Measurements from ENCODE around the gene SLC38A1.

Gene SLC38A1

DNA sequence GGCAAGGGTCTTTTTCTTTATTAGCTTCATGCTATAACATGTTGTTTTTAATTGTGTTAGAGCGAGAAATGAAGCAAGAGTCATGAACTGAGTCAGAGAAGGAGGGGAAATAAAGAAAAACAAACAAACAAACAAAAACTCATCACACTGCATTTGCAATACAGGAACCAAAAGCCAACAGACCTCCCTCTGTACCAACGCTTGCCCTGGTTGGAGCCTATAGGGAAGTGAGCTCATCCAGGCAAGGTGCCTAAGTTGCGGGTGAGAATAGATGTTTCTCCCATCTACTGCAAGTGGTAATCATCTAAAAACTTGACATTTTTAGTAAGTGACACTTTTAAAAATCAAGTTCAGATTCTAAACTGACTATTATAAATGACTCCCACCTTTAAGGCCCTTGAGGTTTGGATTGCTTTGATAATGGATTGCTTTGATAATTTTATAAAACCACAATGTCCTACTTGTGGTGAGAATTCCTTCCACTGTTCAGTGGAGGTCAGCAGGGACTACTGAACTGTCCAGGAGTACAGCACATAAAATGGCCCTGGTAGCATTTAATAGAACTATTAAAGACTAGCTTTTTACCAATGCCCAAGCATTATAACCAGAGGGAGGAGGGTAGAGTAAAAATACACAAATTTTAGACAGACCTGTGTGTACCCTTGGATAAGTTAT lies 31.3 kb downstream of the SLC38A1 start:
- no peak overlapping the region for H3K9ac ChIP-seq
- H3K4me2 ChIP-seq = no peak overlapping the region
- H4K20me1 ChIP-seq = peaks cover 99% of the 10 kb centered on the region
- peaks cover 48% of the 10 kb centered on the region for H3K4me1 ChIP-seq
- H3K4me3 ChIP-seq = no peak overlapping the region
- H3K36me3 ChIP-seq = peaks cover 94% of the 10 kb centered on the region
- H3K27me3 ChIP-seq = no peaks in the 10 kb centered on the region
- TF ChIP-seq Cebpa-rat (IDR thresholded peaks at IDR 0.05) = no peak
- H3K27ac ChIP-seq = no peak overlapping the region
- H3K9me3 ChIP-seq = peaks cover 11% of the 10 kb centered on the region; the same call in 1 of the 2 replicates

DNA sequence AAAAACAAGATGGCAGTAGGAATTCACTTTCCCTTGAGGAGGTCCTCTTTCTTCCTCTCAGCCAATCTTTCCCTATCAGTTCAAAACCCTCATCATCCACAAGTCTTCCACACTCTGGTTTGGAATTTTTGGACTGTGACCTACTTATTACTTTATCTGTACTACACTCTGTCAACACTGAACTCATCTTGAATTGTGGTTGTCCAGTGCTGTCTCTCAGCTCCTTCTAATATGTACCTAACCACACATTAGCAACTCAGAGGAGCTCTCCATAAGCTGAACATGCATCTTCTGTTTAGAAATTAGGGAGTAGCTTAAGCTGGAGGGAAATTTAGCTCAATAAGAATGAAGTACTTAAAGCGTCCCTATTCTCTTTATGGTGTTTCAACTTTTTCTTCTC lies 34.8 kb downstream of the SLC38A1 start:
- H3K4me2 ChIP-seq = peak overlapping the region; percentile 72
- H4K20me1 ChIP-seq = peaks cover 99% of the 10 kb centered on the region
- no peak overlapping the region for H3K4me3 ChIP-seq
- H3K9ac ChIP-seq = no peak overlapping the region
- peaks cover 94% of the 10 kb centered on the region for H3K36me3 ChIP-seq
- H3K27ac ChIP-seq = peak overlapping the region; percentile 25; the same call in 1 of the 2 replicates
- peaks cover 50% of the 10 kb centered on the region for H3K4me1 ChIP-seq
- no peaks in the 10 kb centered on the region for H3K27me3 ChIP-seq
- H3K9me3 ChIP-seq = no peaks in the 10 kb centered on the region
- TF ChIP-seq Cebpa-rat (IDR thresholded peaks at IDR 0.05) = no peak

DNA sequence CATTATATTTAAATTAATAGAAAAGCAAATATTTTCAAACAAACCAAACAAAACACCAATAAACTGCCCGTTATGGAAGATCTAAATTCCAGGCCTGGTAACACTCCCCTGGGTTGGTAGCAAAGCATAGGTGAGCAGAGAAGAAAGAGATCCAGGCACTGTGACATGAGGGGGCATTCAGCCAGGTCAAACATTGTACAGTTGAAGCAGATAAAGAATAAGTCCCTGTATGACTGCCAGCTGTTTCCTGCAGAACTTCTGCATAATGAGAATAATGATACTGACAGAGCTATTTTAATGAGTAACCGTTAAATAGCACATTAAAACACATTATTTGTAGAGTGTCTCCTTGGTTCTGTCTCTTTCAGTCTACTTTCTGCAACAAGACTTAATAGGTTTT lies 35.4 kb downstream of the SLC38A1 start:
- Histone ChIP-seq H3K4me1 (peaks cover 50% of the 10 kb centered on the region), H3K27me3 (no peaks in the 10 kb centered on the region), H3K4me3 (no peak overlapping the region), H3K27ac (peak overlapping the region; percentile 25; the same call in 1 of the 2 replicates), H4K20me1 (peaks cover 97% of the 10 kb centered on the region), H3K4me2 (peak overlapping the region; percentile 72), H3K36me3 (peaks cover 94% of the 10 kb centered on the region), H3K9ac (no peak overlapping the region), H3K9me3 (no peaks in the 10 kb centered on the region)
- TF ChIP-seq Cebpa-rat (IDR thresholded peaks at IDR 0.05) = no peak

DNA sequence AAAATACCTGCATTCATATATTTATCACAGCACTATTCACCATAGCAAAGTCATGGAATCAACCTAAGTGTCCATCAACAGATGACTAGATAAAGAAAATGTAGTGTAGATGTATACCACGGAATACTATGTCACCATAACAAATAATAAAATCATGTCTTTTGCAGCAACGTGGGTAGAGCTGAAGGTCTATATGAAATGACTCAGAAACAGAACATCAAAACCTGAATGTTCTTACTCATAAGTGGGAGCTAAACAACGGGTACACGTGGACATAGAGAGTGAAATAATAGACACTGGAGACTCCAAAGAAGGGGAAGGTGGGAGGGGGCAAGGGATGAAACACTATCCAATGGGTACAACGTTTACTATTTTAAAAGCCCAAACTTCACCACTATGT lies 37.9 kb downstream of the SLC38A1 start:
- TF ChIP-seq Cebpa-rat (IDR thresholded peaks at IDR 0.05) = no peak
- Histone ChIP-seq H3K36me3 (peaks cover 91% of the 10 kb centered on the region), H4K20me1 (peaks cover 97% of the 10 kb centered on the region)

DNA sequence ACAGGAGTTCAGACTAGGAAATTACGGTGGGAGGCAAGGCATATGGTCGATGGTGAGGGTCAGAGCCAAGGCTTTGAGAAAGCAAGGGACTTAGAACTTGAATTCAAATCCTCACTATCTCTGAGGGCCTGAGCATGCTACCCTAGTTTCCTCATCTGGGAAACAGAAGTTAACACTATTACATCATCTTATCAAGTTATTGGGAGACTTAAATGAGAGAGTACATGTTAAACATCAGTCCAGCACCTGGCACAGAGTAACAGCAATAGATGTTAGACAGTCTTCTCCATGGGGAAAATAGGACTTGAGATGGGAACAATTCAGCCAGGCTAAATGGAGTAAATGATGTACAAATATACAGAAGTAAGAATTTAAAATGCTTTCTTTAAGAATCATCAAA lies 38.5 kb downstream of the SLC38A1 start:
- Histone ChIP-seq H3K4me3 (no peak overlapping the region), H3K27me3 (no peaks in the 10 kb centered on the region), H3K9ac (no peak overlapping the region), H4K20me1 (peaks cover 97% of the 10 kb centered on the region), H3K27ac (no peak overlapping the region), H3K4me1 (peaks cover 34% of the 10 kb centered on the region), H3K4me2 (no peak overlapping the region), H3K36me3 (peaks cover 93% of the 10 kb centered on the region), H3K9me3 (no peaks in the 10 kb centered on the region)
- no peak for TF ChIP-seq Cebpa-rat (IDR thresholded peaks at IDR 0.05)

More for the DNA sequence above, 37.9 kb downstream of the SLC38A1 start:
- Histone ChIP-seq H3K9ac (no peak overlapping the region), H3K4me1 (peaks cover 41% of the 10 kb centered on the region), H3K27ac (no peak overlapping the region), H3K27me3 (no peaks in the 10 kb centered on the region), H3K9me3 (no peaks in the 10 kb centered on the region), H3K4me3 (no peak overlapping the region), H3K4me2 (no peak overlapping the region)

DNA sequence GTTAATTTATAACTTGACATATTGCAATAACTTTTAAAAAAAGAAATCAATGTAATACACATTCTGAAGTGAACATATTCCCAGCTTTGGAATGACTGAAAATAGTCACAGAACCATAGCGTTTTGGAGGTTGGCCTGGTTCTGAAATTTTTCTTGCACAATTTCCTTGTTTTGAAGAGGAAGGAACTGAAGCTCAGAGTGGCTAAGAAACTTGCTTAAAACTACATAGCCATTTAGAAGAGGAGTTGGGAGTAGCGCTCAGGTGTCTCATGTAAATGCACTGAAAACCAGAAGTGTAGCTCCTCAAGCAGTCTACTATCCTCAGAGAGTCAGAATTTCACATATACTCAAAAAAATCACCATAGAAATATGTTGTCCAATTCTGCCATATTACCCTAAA lies 41.2 kb downstream of the SLC38A1 start:
- H3K4me2 ChIP-seq = no peak overlapping the region
- no peaks in the 10 kb centered on the region for H3K27me3 ChIP-seq
- no peak overlapping the region for H3K27ac ChIP-seq
- H3K4me3 ChIP-seq = no peak overlapping the region
- TF ChIP-seq Cebpa-rat (IDR thresholded peaks at IDR 0.05) = no peak
- H3K4me1 ChIP-seq = peaks cover 16% of the 10 kb centered on the region; the same call in 1 of the 2 replicates
- H3K9me3 ChIP-seq = no peaks in the 10 kb centered on the region
- no peak overlapping the region for H3K9ac ChIP-seq
- H3K36me3 ChIP-seq = peaks cover 93% of the 10 kb centered on the region
- peaks cover 96% of the 10 kb centered on the region for H4K20me1 ChIP-seq

DNA sequence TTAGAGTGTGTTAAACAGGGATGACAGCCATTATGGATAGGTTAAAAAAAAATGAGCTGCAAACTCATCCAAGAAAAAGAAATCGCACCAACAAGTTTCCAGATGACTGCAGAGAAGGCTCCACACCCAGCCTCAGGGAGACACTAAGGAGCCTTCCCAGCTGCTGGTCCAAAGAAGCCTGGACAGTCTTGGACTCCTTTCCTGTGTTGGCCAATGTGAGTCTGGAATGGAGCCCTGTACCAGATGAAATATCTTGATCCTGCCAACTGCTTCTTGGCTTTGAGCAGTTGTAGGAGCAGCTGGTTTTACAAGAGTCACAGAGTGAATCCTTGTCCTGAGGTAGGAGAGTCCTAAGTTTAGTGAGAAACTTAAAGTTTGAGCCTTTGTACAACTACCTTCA lies 44.5 kb downstream of the SLC38A1 start:
- H3K27ac ChIP-seq = no peak overlapping the region
- H3K4me2 ChIP-seq = no peak overlapping the region
- H3K4me1 ChIP-seq = peaks cover 44% of the 10 kb centered on the region
- H3K27me3 ChIP-seq = no peaks in the 10 kb centered on the region
- H3K9ac ChIP-seq = no peak overlapping the region
- no peaks in the 10 kb centered on the region for H3K9me3 ChIP-seq
- H4K20me1 ChIP-seq = peaks cover 96% of the 10 kb centered on the region
- H3K4me3 ChIP-seq = no peak overlapping the region
- TF ChIP-seq Cebpa-rat (IDR thresholded peaks at IDR 0.05) = no peak
- H3K36me3 ChIP-seq = peaks cover 91% of the 10 kb centered on the region

DNA sequence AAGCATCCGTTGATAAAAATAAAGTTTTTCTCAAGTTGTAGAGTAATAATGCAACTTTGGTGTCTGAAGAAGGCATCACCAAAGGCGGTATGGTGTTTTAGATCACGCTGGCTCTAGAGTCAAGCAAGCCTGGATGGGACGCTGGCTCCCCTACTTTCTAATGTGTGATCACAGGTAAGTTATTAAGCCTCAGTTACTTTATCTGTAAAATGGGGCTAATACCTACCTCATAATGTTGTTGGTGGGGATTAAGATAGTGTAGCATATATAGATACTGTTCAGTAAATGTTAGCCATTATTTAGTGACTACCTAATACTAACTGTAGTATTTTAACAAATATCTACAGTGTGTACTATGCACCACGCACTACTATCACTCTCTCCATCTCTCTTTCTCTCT lies 45.8 kb downstream of the SLC38A1 start:
- Histone ChIP-seq H3K27ac (no peak overlapping the region), H3K9ac (no peak overlapping the region), H3K4me3 (no peak overlapping the region), H3K27me3 (no peaks in the 10 kb centered on the region), H3K4me1 (peaks cover 57% of the 10 kb centered on the region), H4K20me1 (peaks cover 97% of the 10 kb centered on the region), H3K4me2 (no peak overlapping the region), H3K9me3 (no peaks in the 10 kb centered on the region), H3K36me3 (peaks cover 80% of the 10 kb centered on the region)
- TF ChIP-seq Cebpa-rat (IDR thresholded peaks at IDR 0.05) = no peak

DNA sequence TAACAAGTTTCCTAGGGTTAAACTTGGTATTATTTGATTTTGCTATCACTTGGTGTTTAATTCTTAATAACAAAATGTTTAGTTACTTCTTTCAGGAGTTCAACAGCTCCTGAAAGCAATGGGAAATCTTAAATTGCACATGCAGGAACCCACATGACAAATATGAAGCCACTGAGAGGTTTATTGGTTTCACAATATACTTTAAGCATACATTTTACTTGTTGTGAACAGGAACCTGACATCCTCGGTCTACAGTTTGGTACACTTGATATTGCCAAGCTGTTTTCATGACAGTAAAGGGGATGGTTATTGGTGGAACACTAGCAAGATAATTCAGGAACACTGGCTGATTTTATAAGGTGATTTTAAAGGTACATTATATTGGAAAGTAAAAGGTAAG lies 46.2 kb downstream of the SLC38A1 start:
- peaks cover 58% of the 10 kb centered on the region for H3K4me1 ChIP-seq
- H3K9ac ChIP-seq = no peak overlapping the region
- H3K4me2 ChIP-seq = no peak overlapping the region
- peaks cover 76% of the 10 kb centered on the region for H3K36me3 ChIP-seq
- no peaks in the 10 kb centered on the region for H3K27me3 ChIP-seq
- H4K20me1 ChIP-seq = peaks cover 97% of the 10 kb centered on the region
- TF ChIP-seq Cebpa-rat (IDR thresholded peaks at IDR 0.05) = no peak
- no peak overlapping the region for H3K4me3 ChIP-seq
- no peaks in the 10 kb centered on the region for H3K9me3 ChIP-seq
- H3K27ac ChIP-seq = no peak overlapping the region

DNA sequence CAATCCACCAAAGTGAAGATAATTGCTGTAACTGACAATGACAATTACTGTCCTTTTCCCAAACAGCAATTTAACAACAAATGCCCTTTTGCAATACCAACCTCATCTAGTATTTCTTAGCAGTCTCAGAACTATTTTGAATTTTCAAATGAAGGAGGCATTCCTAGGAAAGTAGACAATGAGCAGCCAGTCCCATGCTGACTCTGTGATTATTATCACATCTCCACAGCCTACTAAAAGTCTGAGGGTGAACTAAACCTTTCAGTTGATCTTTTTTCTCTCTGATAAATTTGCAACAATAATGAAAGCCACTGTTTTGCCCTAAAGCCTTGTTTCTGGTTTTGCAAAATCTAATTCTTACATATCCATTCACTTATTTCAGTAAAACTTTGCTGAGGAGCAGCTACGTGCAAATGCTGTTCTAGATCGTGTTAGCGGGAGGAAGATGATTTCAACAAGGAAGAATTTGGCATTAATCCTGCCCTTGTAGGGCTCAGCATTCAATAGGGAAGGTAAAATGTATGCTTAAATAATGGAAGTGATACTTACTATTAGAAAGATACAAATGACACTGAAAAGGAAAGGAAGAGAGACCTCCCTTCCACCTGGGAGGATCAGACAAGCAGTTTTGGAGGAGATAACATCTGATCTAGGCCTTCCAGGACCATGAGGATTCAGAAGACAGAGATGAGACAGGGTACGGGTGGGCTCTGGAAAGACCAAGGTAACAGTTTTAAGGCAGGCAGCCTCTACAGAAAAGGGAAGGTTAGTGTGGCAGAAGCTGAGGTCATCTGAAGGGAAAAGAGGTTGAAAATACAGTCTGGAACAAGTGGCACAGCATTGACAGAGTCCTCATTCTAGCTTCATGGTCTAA lies 47.4 kb downstream of the SLC38A1 start:
- Histone ChIP-seq H3K4me3 (no peak overlapping the region), H3K9ac (no peak overlapping the region), H3K36me3 (peaks cover 67% of the 10 kb centered on the region), H3K4me1 (peaks cover 68% of the 10 kb centered on the region), H3K27ac (no peak overlapping the region; the same call in 1 of the 2 replicates), H3K27me3 (no peaks in the 10 kb centered on the region), H4K20me1 (peaks cover 97% of the 10 kb centered on the region), H3K9me3 (no peaks in the 10 kb centered on the region), H3K4me2 (peak overlapping the region; percentile 80; the same call in 1 of the 2 replicates)
- TF ChIP-seq Cebpa-rat (IDR thresholded peaks at IDR 0.05) = no peak

Data from BLaER1 (cell line).